CD14-positive monocyte (primary cell): ENCODE data around the gene BCCIP. TPM values are rescaled to one million over a fixed set of nuclear protein-coding genes. Genes with fewer than 3 reads are reported as not detected.
A peak's percentile ranks its signal among the peaks of the same experiment; 100 is the strongest.

Source experiments
- DNase-seq, 3 donors: peaks; one replicate each; pipeline ENCODE4 v3.0.0-alpha.2; 2011 to 2022
- H2AFZ ChIP-seq: 2 replicates; pipeline ENCODE4 v1.6.0; 2012; ENCODE audit warnings: mild to moderate bottlenecking, low read depth, low read length, inconsistent platforms; ENCODE audit not compliant: insufficient read depth, poor library complexity, severe bottlenecking
- H3K27ac ChIP-seq, 2 donors: 1 replicate in 1 of 2; 2 replicates in 1 of 2; pipeline ENCODE4 v1.5.1; 2012 to 2013; ENCODE audit warnings: low read length in 2 of 2, control low read depth in 1 of 2, inconsistent platforms in 1 of 2, low read depth in 1 of 2, mild to moderate bottlenecking in 1 of 2
- H3K27me3 ChIP-seq, 2 donors: one replicate each; pipeline versions ENCODE4 v1.6.0 to v1.6.1; 2011 to 2013; ENCODE audit warnings: low read length in 2 of 2; ENCODE audit not compliant: control insufficient read depth in 2 of 2, insufficient read depth in 2 of 2
- H3K36me3 ChIP-seq, 2 donors: replicated peaks in 1 of 2; 1 replicate in 1 of 2; 2 replicates in 1 of 2; pipeline versions ENCODE4 v1.5.1 to v1.6.1; 2012 to 2013; ENCODE audit warnings: low read length in 2 of 2, control low read depth in 1 of 2, inconsistent platforms in 1 of 2, mild to moderate bottlenecking in 1 of 2; ENCODE audit not compliant: insufficient read depth in 2 of 2, control insufficient read depth in 1 of 2
- H3K4me1 ChIP-seq, 2 donors: 1 replicate in 1 of 2; 2 replicates in 1 of 2; pipeline versions ENCODE4 v1.5.1 to v1.6.1; 2012 to 2013; ENCODE audit warnings: low read length in 2 of 2, control low read depth in 1 of 2, inconsistent platforms in 1 of 2, mild to moderate bottlenecking in 1 of 2, moderate library complexity in 1 of 2; ENCODE audit not compliant: insufficient read depth in 2 of 2, control insufficient read depth in 1 of 2
- H3K4me2 ChIP-seq: replicated peaks from 2 replicates; pipeline ENCODE3; 2012; ENCODE audit warnings: low read length, moderate library complexity, mild to moderate bottlenecking; ENCODE audit not compliant: poor library complexity, severe bottlenecking; ENCODE audit errors: extremely low read depth
- H3K4me3 ChIP-seq, 3 experiments: fragments of 200-600 bp in 1 of 3; sonication (generic) in 1 of 3; replicated peaks in 1 of 3; 1 replicate in 2 of 3; 2 replicates in 1 of 3; pipeline ENCODE4 v1.5.1; 2011 to 2013; ENCODE audit warnings: low read length in 3 of 3, mild to moderate bottlenecking in 3 of 3, control low read depth in 2 of 3, low read depth in 2 of 3, inconsistent platforms in 1 of 3, moderate library complexity in 1 of 3
- H3K79me2 ChIP-seq: 2 replicates; pipeline ENCODE4 v1.6.0; 2012; ENCODE audit warnings: mild to moderate bottlenecking, control low read depth, inconsistent platforms, low read length, moderate library complexity; ENCODE audit not compliant: insufficient read depth
- H3K9ac ChIP-seq: 2 replicates; pipeline ENCODE4 v1.6.0; 2017; ENCODE audit warnings: low read length, mild to moderate bottlenecking; ENCODE audit not compliant: insufficient read depth, poor library complexity, severe bottlenecking
- H3K9me3 ChIP-seq, 2 donors: replicated peaks in 1 of 2; 1 replicate in 1 of 2; 2 replicates in 1 of 2; pipeline versions ENCODE4 v1.5.1 to v1.6.1; 2012 to 2013; ENCODE audit warnings: low read length in 2 of 2, control low read depth in 1 of 2; ENCODE audit not compliant: control insufficient read depth in 1 of 2, insufficient read depth in 1 of 2
- H4K20me1 ChIP-seq: 2 replicates; pipeline ENCODE4 v1.6.0; 2012; ENCODE audit warnings: mild to moderate bottlenecking, low read length, control low read depth, moderate library complexity; ENCODE audit not compliant: insufficient read depth
- H3K27ac Mint-ChIP-seq, 7 donors: one replicate each; pipeline ENCODE4 v1.8.0; 2020; ENCODE audit warnings: mild to moderate bottlenecking in 7 of 7, mixed read lengths in 7 of 7, moderate library complexity in 6 of 7, inconsistent platforms in 2 of 7
- H3K27me3 Mint-ChIP-seq, 3 donors: one replicate each; pipeline ENCODE4 v1.8.0; 2021 to 2022; ENCODE audit warnings: low read depth in 3 of 3, mild to moderate bottlenecking in 3 of 3, mixed read lengths in 3 of 3, moderate library complexity in 3 of 3, inconsistent platforms in 1 of 3
- H3K36me3 Mint-ChIP-seq, 2 donors: one replicate each; pipeline ENCODE4 v1.8.0; 2020; ENCODE audit warnings: mixed read lengths in 2 of 2, inconsistent platforms in 1 of 2, mild to moderate bottlenecking in 1 of 2
- H3K4me1 Mint-ChIP-seq: one replicate; pipeline ENCODE4 v1.8.0; 2020; ENCODE audit warnings: mild to moderate bottlenecking, mixed read lengths
- H3K4me3 Mint-ChIP-seq, 2 donors: one replicate each; pipeline ENCODE4 v1.8.0; 2020; ENCODE audit warnings: mild to moderate bottlenecking in 2 of 2, mixed read lengths in 2 of 2, moderate library complexity in 1 of 2
- H3K9me3 Mint-ChIP-seq, 7 donors: one replicate each; pipeline ENCODE4 v1.8.0; 2020 to 2022; ENCODE audit warnings: mixed read lengths in 7 of 7, mild to moderate bottlenecking in 6 of 7, moderate library complexity in 6 of 7, inconsistent platforms in 2 of 7
- CTCF ChIP-seq: fragments of 200-600 bp; IDR thresholded peaks from one replicate; pipeline ENCODE4 v1.8.0; 2022; ENCODE audit warnings: antibody characterized with exemption, mild to moderate bottlenecking
- WGBS: methylation state at CpG from one replicate; pipeline ENCODE4 v1.1.5; 2013; ENCODE audit warnings: missing lambda C conversion rate; ENCODE audit not compliant: insufficient coverage; 5-methylcytosine and 5-hydroxymethylcytosine counted together
- intact Hi-C, 2 donors: fragments of 100-400 bp; cut with micrococcal nuclease; formaldehyde crosslinking; loops; one replicate each; pipeline versions ENCODE4 v1.15.0 to v1.15.1; 2023
- polyA minus RNA-seq: library from RNA; depleted of rRNA, polyadenylated mRNA; stranded (reverse); fragments of >200 nt; gene quantifications from 2 replicates; pipeline ENCODE4 v1.2.3, GENCODE V29; 2012
- polyA plus RNA-seq, 3 donors: library from polyadenylated mRNA; depleted of rRNA in 1 of 3; unstranded in 2 of 3; stranded (reverse) in 1 of 3; fragments of 300-500 nt in 2 of 3; fragments of >200 nt in 1 of 3; fragmentation: Illumina TruSeq in 2 of 3; gene quantifications; 1 replicate in 2 of 3; 2 replicates in 1 of 3; pipeline ENCODE4 v1.2.3, GENCODE V29; 2012 to 2021
- total RNA-seq, 12 experiments: library from RNA in 1 of 12; stranded (reverse) in 1 of 12; fragments of 120-200 nt in 1 of 12; gene quantifications; one replicate each; pipeline ENCODE4 v1.2.4 and lab custom pipeline; 2013 to 2026; ENCODE audit warnings: mixed read lengths in 6 of 12, inconsistent platforms in 1 of 12

Gene BCCIP
- 39.9 TPM for total RNA-seq (2013)
- polyA plus RNA-seq (10 to 100 TPM; 16.0 to 61.7 (median 59.3) TPM), polyA minus RNA-seq (6.1 and 11.9 TPM in 2 replicates), total RNA-seq (lab: John Stamatoyannopoulos, UW) (4.6 to 26.0 (median 19.3) reads per million in 11 experiments)

- Histone ChIP-seq H3K4me2 (peak within 1 kb of the TSS; percentile 70), H3K9ac (peak within 1 kb of the TSS; percentile 84), H3K79me2 (peaks cover 46% of the 10 kb centered on the region), H3K9me3 (no peaks in the 10 kb centered on the region), H2AFZ (peak within 1 kb of the TSS; percentile 84), H3K4me1 (peaks cover 30 to 33% of the 10 kb centered on the region in 2 donors), H3K36me3 (peaks cover 10 to 25% of the 10 kb centered on the region in 2 donors), H3K4me3 (peak within 1 kb of the TSS; percentile 85), H4K20me1 (peaks cover 8% of the 10 kb centered on the region), H3K27ac (peak within 1 kb of the TSS; percentile 83 to 93), H3K27me3 (no peaks in the 10 kb centered on the region)
- TF ChIP-seq CTCF: no peak
- H3K9me3 Mint-ChIP-seq: no peaks in the 10 kb centered on the region
- H3K36me3 Mint-ChIP-seq: peaks cover 14 to 18% of the 10 kb centered on the region in 2 donors
- intact Hi-C loops: loop anchor here (2.0 to 10.0 kb wide), 6 partner anchors 74 to 668 kb away; partner anchors contain the start of gene FANK1 (in 1 of the 2)
- H3K27me3 Mint-ChIP-seq: no peaks in the 10 kb centered on the region
- WGBS: under 1% methylated on average over 74 of the region's 74 CpGs
- peak; percentile 93 to 96 (median 93) for DNase-seq
- H3K4me1 Mint-ChIP-seq: peaks cover 32% of the 10 kb centered on the region
- H3K27ac Mint-ChIP-seq: peak within 1 kb of the TSS in 6 of 7 donors; percentile 31 to 80 (median 39)
- H3K4me3 Mint-ChIP-seq: peak within 1 kb of the TSS; percentile 75
Measured at GRCh38 chr10:125822878-125823662, at the start of gene BCCIP, which contains the start of gene UROS. Gene BCCIP (plus strand): TSS chr10:125823546. CDS start chr10:125823558, 12 bp downstream. Gene UROS (minus strand): TSS chr10:125823258. CDS start chr10:125816499, 6,759 bp downstream.

GRCh38 chr10:125773687-125774543 is 49.4 kb upstream of the BCCIP start:
- Mint-ChIP-seq H3K36me3 (peaks cover 6 to 8% of the 10 kb centered on the region in 2 donors), H3K4me1 (no peaks in the 10 kb centered on the region), H3K4me3 (no peak overlapping the region), H3K9me3 (peaks cover 0 to 4% (median 2%) of the 10 kb centered on the region in 7 donors), H3K27me3 (peaks cover 4 to 16% (median 6%) of the 10 kb centered on the region in 3 donors), H3K27ac (no peak overlapping the region)
- H3K27ac ChIP-seq: no peak overlapping the region
- TF ChIP-seq CTCF: no peak
- WGBS: 64% methylated on average over 70 of the region's 75 CpGs
- intact Hi-C loops: no loop called here
- H3K4me1 ChIP-seq: no peaks in the 10 kb centered on the region
- H3K9ac ChIP-seq: no peak overlapping the region
- no peaks in the 10 kb centered on the region for H4K20me1 ChIP-seq
- H3K79me2 ChIP-seq: no peaks in the 10 kb centered on the region
- H3K27me3 ChIP-seq: no peaks in the 10 kb centered on the region
- no peaks in the 10 kb centered on the region for H3K9me3 ChIP-seq
- H3K4me2 ChIP-seq: no peak overlapping the region
- no peak overlapping the region for H3K4me3 ChIP-seq
- H2AFZ ChIP-seq: no peak overlapping the region
- H3K36me3 ChIP-seq: no peaks in the 10 kb centered on the region
- DNase-seq: no peak
